HG03520 (cell line): ENCODE results near the gene ELOVL5.

Source experiments
- ATAC-seq: cut with Tn5 transposase; IDR thresholded peaks from one replicate; pipeline ENCODE4 v1.9.1; 2021; ENCODE audit warnings: mild to moderate bottlenecking, moderate library complexity; ENCODE audit not compliant: unreplicated experiment

Gene ELOVL5

DNA sequence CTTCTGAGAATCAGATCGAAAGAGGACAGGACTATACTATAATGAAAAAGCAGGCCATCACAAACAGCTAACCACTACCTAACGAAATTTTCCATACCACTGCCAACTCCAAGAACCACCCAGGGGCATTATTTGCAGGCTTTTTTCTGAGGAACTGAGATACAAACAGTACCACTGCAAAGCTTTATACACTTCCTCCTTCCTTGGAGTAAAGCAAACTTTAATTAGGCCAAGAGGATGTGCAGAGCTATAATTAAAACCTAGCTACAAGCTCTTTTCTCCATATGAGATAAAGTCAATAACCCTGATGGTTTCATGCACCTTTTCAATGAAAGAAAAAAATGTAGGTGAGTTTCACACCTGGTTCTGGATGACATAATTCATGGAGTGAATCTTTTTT lies 68.5 kb downstream of the ELOVL5 start:
- ATAC-seq: no peak

- no peak for ATAC-seq
Measured at GRCh38 chr6:53279293-53279692, 69.5 kb downstream of the ELOVL5 start.

DNA sequence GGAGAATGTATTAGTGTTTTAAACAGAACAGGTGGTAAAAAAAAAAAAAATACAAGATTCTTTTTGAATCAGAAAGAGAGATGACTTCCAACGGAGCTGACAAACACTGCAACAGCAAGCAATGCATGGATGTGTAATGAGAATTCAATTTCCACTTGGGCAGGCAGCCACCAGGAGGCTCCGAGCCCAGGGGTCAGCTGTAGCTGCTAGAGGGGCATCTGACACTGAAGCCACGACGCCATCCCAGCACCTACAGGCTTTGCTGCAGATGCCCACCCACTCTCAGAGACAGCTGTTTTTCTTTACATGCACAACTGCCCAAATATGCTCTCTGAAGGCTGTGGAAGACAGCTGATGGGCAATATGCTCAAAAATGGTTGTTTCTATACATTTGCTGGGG lies 75.4 kb downstream of the ELOVL5 start:
- no peak for ATAC-seq

- no peak for ATAC-seq
Measured at GRCh38 chr6:53269827-53270226, 78.9 kb downstream of the ELOVL5 start.

DNA sequence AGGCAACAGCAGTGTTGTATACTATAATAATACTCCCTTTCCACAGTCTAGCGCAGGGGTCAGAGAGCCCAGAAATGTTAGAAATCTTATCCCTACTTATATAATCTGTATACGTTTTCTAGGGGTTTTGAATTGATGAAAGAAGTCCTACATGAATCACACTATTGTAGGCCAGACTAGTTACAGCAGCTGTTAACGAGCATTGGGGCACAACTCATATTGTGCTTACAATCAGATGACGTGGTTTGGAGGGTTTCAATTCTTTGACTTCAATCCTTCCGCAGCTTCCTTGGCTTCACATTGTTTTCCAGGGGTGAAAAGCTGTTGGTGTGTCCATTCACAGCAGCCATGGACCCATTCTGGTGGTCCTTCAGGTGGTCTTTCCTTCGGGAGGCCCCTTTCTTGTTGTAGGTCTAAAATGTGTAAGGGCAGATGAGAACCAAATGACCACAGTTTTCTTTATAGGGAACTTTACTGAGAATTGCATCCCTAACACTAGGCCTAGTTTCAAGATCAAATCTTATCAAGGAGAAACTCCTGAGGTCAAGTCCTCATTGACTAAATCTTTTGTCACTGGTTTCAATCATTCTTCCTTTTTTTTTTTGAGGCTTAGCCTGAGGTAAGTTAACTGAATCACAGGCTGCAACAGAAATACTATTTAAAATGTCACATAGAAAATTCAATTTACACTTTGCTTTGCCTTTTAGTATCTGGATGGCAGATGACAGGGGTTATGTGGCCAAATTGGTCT lies 79.7 kb downstream of the ELOVL5 start:
- ATAC-seq: no peak

DNA sequence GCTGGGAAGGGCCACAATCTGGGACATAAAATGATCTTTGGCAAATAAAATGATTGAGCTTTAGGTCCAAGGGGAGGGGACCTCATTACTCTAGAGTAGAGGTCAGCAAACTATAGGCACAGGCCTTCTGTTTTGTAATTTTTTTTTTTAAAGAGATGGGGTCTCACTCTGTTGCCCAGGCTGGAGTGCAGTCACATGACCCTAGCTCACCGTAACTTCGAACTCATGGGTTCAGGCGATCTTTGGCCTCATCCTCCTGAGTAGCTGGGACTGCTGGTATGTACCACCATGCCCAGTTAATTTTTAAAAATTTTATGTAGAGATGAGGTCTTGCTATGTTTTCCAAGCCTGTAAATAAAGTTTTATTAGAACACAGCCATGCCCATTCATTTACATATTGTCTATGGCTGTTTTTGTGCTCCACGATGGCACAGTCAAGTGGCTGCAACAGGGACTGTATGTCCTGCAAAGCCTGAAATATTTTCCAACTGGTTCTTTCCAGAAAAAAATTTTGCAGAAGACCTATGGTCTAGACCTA lies 82.1 kb downstream of the ELOVL5 start:
- ATAC-seq: no peak

DNA sequence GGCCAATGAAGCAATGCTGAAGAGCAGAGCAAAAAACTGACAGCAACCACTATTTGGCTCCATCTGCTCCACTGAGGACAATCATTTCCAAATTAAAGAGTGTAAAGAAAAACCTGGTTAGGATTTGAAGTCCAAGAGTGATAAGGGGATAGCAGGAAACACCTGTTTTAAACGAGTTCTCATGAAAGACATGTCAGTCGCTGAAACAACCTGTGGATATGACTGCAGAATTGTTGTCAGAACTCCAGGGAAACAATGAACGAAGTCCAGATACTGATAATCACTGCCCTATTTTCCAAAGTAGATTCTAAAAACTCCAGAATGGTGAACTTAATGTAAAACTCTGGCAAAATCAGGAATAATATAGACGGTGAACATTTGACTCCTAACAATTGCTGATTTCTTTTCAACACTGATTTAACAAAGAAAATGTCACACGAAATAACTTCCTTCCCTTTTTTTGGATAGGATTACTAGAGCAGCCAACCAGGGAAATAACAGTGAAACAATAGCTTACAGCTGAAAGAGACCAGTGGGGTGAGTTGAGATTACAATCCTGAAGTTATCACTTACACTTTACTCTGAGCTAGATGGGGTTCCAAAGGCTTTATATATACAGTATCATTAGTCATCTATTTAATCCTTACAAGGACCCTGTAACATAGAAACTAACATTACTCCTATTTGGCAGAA lies 83.7 kb downstream of the ELOVL5 start:
- ATAC-seq: no peak

- ATAC-seq: no peak
Measured at GRCh38 chr6:53264337-53264736, 84.4 kb downstream of the ELOVL5 start.

GRCh38 chr6:53263917-53264316 lies 84.8 kb downstream of the ELOVL5 start:
- no peak for ATAC-seq

GRCh38 chr6:53259860-53260580 lies 88.7 kb downstream of the ELOVL5 start:
- no peak for ATAC-seq

GRCh38 chr6:53258774-53259155 lies 90.0 kb downstream of the ELOVL5 start:
- ATAC-seq: no peak

- no peak for ATAC-seq
Measured at GRCh38 chr6:53258076-53258773, 90.5 kb downstream of the ELOVL5 start.

DNA sequence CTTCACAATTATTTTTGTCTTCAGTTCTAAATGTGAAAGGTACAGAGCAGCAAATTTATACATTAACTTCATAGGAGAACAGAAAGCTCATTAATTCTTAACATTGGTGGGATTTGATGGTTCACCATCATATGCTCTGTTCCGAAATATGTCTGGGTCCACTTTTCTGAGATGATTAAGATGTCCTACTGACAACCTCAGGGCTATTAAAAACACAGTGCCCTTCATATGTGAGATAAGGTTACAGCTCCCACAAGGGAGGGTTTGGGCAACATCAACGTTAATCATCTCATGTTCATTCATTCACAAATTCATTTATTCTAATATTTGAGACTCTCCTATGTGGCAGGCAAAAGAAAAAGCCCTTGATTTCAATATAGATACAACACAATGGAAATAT lies 91.2 kb downstream of the ELOVL5 start:
- no peak for ATAC-seq

GRCh38 chr6:53257001-53257400 lies 91.7 kb downstream of the ELOVL5 start:
- no peak for ATAC-seq

- ATAC-seq: no peak
Measured at GRCh38 chr6:53252177-53252692, 96.5 kb downstream of the ELOVL5 start.

DNA sequence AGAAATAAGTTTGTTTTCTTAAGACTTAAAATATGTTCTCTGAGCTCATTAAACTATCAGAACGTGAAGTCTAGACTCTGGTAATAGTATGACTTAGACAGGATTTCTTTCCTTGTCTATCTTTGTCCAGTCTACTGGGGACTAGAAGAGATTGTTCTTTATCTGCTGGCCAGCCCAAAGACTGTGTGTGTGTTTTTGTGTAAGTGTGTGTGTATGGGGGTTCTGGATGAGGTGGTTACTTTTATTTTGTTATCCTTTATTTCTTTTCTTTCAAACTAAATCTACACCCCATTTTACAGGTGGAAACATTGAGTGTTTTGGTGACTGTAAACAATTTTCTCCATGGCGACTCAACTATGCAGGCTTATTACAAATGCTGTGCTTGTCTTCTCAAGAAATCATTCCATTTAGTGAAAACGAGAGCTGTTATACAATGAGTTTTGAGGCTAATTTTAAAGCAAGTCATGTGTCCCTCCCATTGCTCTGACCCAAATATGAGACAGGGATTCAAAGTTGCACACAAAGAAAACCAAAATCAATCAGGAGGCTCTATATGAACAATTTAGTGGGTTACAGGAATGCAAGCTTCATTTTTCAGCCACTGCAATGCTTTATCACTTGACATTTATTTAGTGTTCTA lies 97.6 kb downstream of the ELOVL5 start:
- ATAC-seq: no peak

DNA sequence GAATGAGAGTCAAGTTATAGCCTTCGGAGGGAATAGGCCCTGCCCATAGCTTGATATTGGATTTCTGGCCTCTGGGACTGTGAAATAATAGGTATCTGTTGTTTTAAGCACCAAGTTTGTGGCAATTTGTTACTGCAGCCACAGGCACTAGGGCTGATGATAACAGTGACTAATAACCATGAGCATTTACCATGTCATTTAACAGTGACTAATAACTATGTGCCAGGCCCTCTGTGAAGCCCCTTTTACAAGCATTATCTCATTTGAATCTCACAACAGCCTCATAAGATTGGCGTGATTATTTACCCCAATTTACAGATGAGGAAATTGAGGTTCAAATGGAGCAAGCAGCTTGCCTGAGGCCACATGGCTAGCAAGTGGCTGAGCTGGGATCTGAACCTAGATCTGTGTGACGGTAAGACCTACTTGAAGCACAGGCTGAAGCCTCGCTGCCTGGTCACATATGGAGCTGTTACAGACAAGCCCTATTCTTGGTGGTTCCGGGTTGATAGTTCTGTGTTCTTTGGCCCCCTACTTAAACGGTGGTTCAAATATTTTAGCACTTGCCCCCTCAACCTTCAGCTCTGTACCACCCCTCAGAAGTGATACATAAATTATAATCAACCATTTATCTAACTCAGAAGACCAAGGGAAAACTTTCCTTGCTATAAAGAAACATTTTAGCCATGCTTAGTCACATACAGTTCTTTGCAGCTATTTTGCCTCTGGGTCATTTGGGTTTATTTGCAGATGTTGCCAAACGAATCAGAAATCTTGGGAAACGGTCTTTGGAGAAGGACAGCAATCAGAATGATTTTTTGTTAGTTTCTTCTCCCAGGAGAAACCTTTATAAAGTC lies 98.3 kb downstream of the ELOVL5 start:
- no peak for ATAC-seq

DNA sequence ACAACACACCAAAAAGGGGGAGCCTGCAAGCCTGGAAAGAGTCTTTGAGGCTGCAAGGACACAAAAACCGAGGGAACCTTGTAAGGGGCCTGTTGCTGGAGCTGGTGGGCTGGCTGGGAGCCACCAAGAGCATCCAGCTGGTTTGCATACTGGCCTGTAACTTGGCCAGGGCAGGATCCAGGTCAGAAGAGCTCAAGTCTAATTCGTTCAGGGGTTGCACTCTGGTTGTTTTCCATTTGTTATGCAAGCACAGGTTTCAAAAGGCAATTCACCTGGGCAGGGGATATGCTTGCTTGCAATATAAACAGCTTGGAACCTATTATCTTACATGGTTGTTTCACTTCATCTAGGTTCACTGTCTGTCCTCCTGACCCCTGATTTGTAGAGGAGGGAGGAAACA lies 101.8 kb downstream of the ELOVL5 start:
- ATAC-seq: no peak

- no peak for ATAC-seq
Measured at GRCh38 chr6:53244958-53245357, 103.8 kb downstream of the ELOVL5 start.
